NT2/D1 (cell line): ENCODE measurements around the gene PSG7.
"Not testable (repeated sequence)": the region's sequence is repeated elsewhere in the genome, so short reads cannot be mapped to it uniquely, and the experiment has no call there.

Source experiments
- DNase-seq: peaks from one replicate; pipeline ENCODE4 v3.0.0-alpha.2; 2011; ENCODE audit warnings: low read depth, low spot score
- H3K27me3 ChIP-seq: 2 replicates; pipeline ENCODE4 v1.6.0; 2011; ENCODE audit warnings: mild to moderate bottlenecking; ENCODE audit not compliant: insufficient read length, insufficient read depth
- H3K36me3 ChIP-seq: 2 replicates; pipeline ENCODE4 v1.6.1; 2011; ENCODE audit warnings: mild to moderate bottlenecking, low read length, mixed read lengths; ENCODE audit not compliant: insufficient read depth, insufficient read length
- H3K4me1 ChIP-seq: 2 replicates; pipeline ENCODE4 v1.5.1; 2011; ENCODE audit not compliant: insufficient read depth, insufficient read length
- H3K4me3 ChIP-seq: 2 replicates; pipeline ENCODE4 v1.5.1; 2011; ENCODE audit warnings: low read depth; ENCODE audit not compliant: insufficient read length
- H3K9ac ChIP-seq: 2 replicates; pipeline ENCODE4 v1.6.0; 2011; ENCODE audit warnings: low read depth; ENCODE audit not compliant: insufficient read length
- H3K9me3 ChIP-seq: 2 replicates; pipeline ENCODE4 v1.5.1; 2011; ENCODE audit warnings: mild to moderate bottlenecking, low read length; ENCODE audit not compliant: insufficient read depth

The PSG7 gene

GRCh38 chr19:42874901-42875813 is 61.9 kb downstream of the PSG7 start:
- H3K4me3 ChIP-seq, H3K9ac ChIP-seq, H3K9me3 ChIP-seq, DNase-seq, H3K4me1 ChIP-seq, H3K36me3 ChIP-seq, H3K27me3 ChIP-seq: not testable (repeated sequence)

GRCh38 chr19:42874136-42874535 is 62.9 kb downstream of the PSG7 start:
- not testable (repeated sequence) for H3K9ac ChIP-seq, H3K9me3 ChIP-seq, H3K4me3 ChIP-seq, DNase-seq, H3K36me3 ChIP-seq, H3K27me3 ChIP-seq, H3K4me1 ChIP-seq
